GM12892 (cell line): Measurements from ENCODE around the gene CLMN.

Experiments
- POLR2A ChIP-seq: IDR thresholded peaks from 2 replicates; pipeline ENCODE4 v1.6.1; 2011; ENCODE audit warnings: low read depth, low read length, control low read depth
- POLR2AphosphoS5 ChIP-seq: IDR thresholded peaks from 2 replicates; pipeline ENCODE4 v1.6.1; 2011; ENCODE audit warnings: low read depth, low read length, control low read depth

- TF ChIP-seq POLR2A, result no peak
- TF ChIP-seq POLR2AphosphoS5, result no peak
These were observed 34.1 kb downstream of the CLMN start for GRCh38 chr14:95285566-95285965.
